ENCODE measurements around the gene SLC44A1. TPM values are rescaled to one million over a fixed set of nuclear protein-coding genes. Genes with fewer than 3 reads are reported as not detected.

SLC44A1 gene
- total RNA-seq, 8 experiments from 2014 or later, result 7.3 to 166 (median 24.9) TPM

GRCh38 chr9:105361873-105362272, 117.4 kb downstream of the SLC44A1 start:
- Histone ChIP-seq H3K4me1 (replicated peaks in 1 of 2) (no peaks in the 10 kb centered on the region), H3K4me3 (no peak overlapping the region), H3K27ac (no peak overlapping the region)
- no peak for ATAC-seq (replicated peaks in 6 of 8)
- 77 to 100% (median 98%) methylated on average over 4 to 9 of the region's 9 CpGs for WGBS, 10 experiments
- in situ Hi-C loops (cut with MboI; ENCODE audit: low pct_unique_long_range_greater_than_20kb in 2 of 9, low sequenced_read_pairs in 9 of 9, unreplicated experiment in 9 of 9), result no loop called here

- Histone ChIP-seq H3K4me1 (replicated peaks in 1 of 2) (no peaks in the 10 kb centered on the region), H3K4me3 (no peak overlapping the region), H3K27ac (no peak overlapping the region)
- in situ Hi-C loops (cut with MboI; ENCODE audit: low pct_unique_long_range_greater_than_20kb in 2 of 9, low sequenced_read_pairs in 9 of 9, unreplicated experiment in 9 of 9), result no loop called here
- WGBS, 10 experiments, result 60 to 100% (median 90%) methylated on average over 1 to 4 of the region's 4 CpGs
- no peak for ATAC-seq (replicated peaks in 6 of 8)
Observed at GRCh38 chr9:105362470-105362869, 118.0 kb downstream of the SLC44A1 start.

- Histone ChIP-seq H3K27ac (no peak overlapping the region), H3K4me3 (no peak overlapping the region), H3K4me1 (replicated peaks in 1 of 2) (no peaks in the 10 kb centered on the region)
- in situ Hi-C loops (cut with MboI; ENCODE audit: low pct_unique_long_range_greater_than_20kb in 2 of 9, low sequenced_read_pairs in 9 of 9, unreplicated experiment in 9 of 9), result no loop called here
- WGBS, 10 experiments, result 92 to 100% (median 100%) methylated on average over 1 to 2 of the region's 2 CpGs; no CpG with 5 or more reads in 2 of the 10 experiments
- no peak for ATAC-seq (replicated peaks in 6 of 8)
Observed at GRCh38 chr9:105363837-105364236, 119.4 kb downstream of the SLC44A1 start.

- H3K4me1 ChIP-seq (replicated peaks in 1 of 2), result no peaks in the 10 kb centered on the region
- ATAC-seq (replicated peaks in 6 of 8), result no peak
- H3K4me3 ChIP-seq, result no peak overlapping the region
- in situ Hi-C loops (cut with MboI; ENCODE audit: low pct_unique_long_range_greater_than_20kb in 2 of 9, low sequenced_read_pairs in 9 of 9, unreplicated experiment in 9 of 9), result no loop called here
- WGBS, 10 experiments, result 60 to 100% (median 96%) methylated on average over 1 to 2 of the region's 3 CpGs; no CpG with 5 or more reads in 2 of the 10 experiments
- no peak overlapping the region for H3K27ac ChIP-seq
Observed at GRCh38 chr9:105369911-105370310, 125.5 kb downstream of the SLC44A1 start.

- no peak for ATAC-seq (replicated peaks in 6 of 8)
- 100% methylated on average over 1 of the region's 1 CpG; no CpG with 5 or more reads in 2 of the 10 experiments for WGBS, 10 experiments
- Histone ChIP-seq H3K4me1 (replicated peaks in 1 of 2) (no peaks in the 10 kb centered on the region), H3K4me3 (no peak overlapping the region), H3K27ac (no peak overlapping the region)
- in situ Hi-C loops (cut with MboI; ENCODE audit: low pct_unique_long_range_greater_than_20kb in 2 of 9, low sequenced_read_pairs in 9 of 9, unreplicated experiment in 9 of 9), result no loop called here
Observed at GRCh38 chr9:105373723-105374122, 129.3 kb downstream of the SLC44A1 start.

- Histone ChIP-seq H3K27ac (no peak overlapping the region), H3K4me3 (no peak overlapping the region), H3K4me1 (replicated peaks in 1 of 2) (no peaks in the 10 kb centered on the region)
- no peak for ATAC-seq (replicated peaks in 6 of 8)
- in situ Hi-C loops (cut with MboI; ENCODE audit: low pct_unique_long_range_greater_than_20kb in 2 of 9, low sequenced_read_pairs in 9 of 9, unreplicated experiment in 9 of 9), result no loop called here
- WGBS, 10 experiments, result 82 to 100% (median 100%) methylated on average over 1 to 4 of the region's 4 CpGs; no CpG with 5 or more reads in 1 of the 10 experiments
Observed at GRCh38 chr9:105375323-105375722, 130.9 kb downstream of the SLC44A1 start.

- WGBS, 10 experiments, result 88 to 100% (median 100%) methylated on average over 1 of the region's 1 CpG; no CpG with 5 or more reads in 4 of the 10 experiments
- no peak for ATAC-seq (replicated peaks in 6 of 8)
- Histone ChIP-seq H3K4me3 (no peak overlapping the region), H3K4me1 (replicated peaks in 1 of 2) (no peaks in the 10 kb centered on the region), H3K27ac (no peak overlapping the region)
- in situ Hi-C loops (cut with MboI; ENCODE audit: low pct_unique_long_range_greater_than_20kb in 2 of 9, low sequenced_read_pairs in 9 of 9, unreplicated experiment in 9 of 9), result no loop called here
Observed at GRCh38 chr9:105376893-105377292, 132.4 kb downstream of the SLC44A1 start.

GRCh38 chr9:105385381-105385985, 141.0 kb downstream of the SLC44A1 start:
- in situ Hi-C loops (cut with MboI; ENCODE audit: low pct_unique_long_range_greater_than_20kb in 2 of 9, low sequenced_read_pairs in 9 of 9, unreplicated experiment in 9 of 9), result no loop called here
- 71 to 100% (median 87%) methylated on average over 1 to 9 of the region's 9 CpGs for WGBS, 10 experiments
- H3K4me3 ChIP-seq, result no peak overlapping the region
- peak in 1 of 8 experiments; percentile 23 for ATAC-seq (replicated peaks in 6 of 8)
- H3K4me1 ChIP-seq (replicated peaks in 1 of 2), result peaks cover 2 to 9% of the 10 kb centered on the region in 2 donors
- H3K27ac ChIP-seq, result no peak overlapping the region

GRCh38 chr9:105389796-105390195, 145.3 kb downstream of the SLC44A1 start:
- WGBS, 10 experiments, result 0 to 93% (median 18%) methylated on average over 1 to 6 of the region's 6 CpGs
- Histone ChIP-seq H3K4me1 (replicated peaks in 1 of 2) (peaks cover 9% of the 10 kb centered on the region in 2 donors), H3K27ac (no peak overlapping the region), H3K4me3 (no peak overlapping the region)
- ATAC-seq (replicated peaks in 6 of 8), result peak in 2 of 8 experiments; percentile 31 to 44
- in situ Hi-C loops (cut with MboI; ENCODE audit: low pct_unique_long_range_greater_than_20kb in 2 of 9, low sequenced_read_pairs in 9 of 9, unreplicated experiment in 9 of 9), result no loop called here

GRCh38 chr9:105390871-105391270, 146.4 kb downstream of the SLC44A1 start:
- in situ Hi-C loops (cut with MboI; ENCODE audit: low pct_unique_long_range_greater_than_20kb in 2 of 9, low sequenced_read_pairs in 9 of 9, unreplicated experiment in 9 of 9), result no loop called here
- ATAC-seq (replicated peaks in 6 of 8), result peak in 2 of 8 experiments; percentile 22 to 37
- Histone ChIP-seq H3K4me3 (no peak overlapping the region), H3K4me1 (replicated peaks in 1 of 2) (peaks cover 9% of the 10 kb centered on the region in 2 donors), H3K27ac (no peak overlapping the region)
- WGBS, 10 experiments, result 0 to 100% (median 92%) methylated on average over 1 to 3 of the region's 3 CpGs

- ATAC-seq (replicated peaks in 6 of 8), result peak in 3 of 8 experiments; percentile 49 to 57 (median 53)
- 0 to 80% (median 36%) methylated on average over 1 of the region's 1 CpG; no CpG with 5 or more reads in 2 of the 10 experiments for WGBS, 10 experiments
- peaks cover 9% of the 10 kb centered on the region in 2 donors for H3K4me1 ChIP-seq (replicated peaks in 1 of 2)
- no peak overlapping the region for H3K27ac ChIP-seq
- in situ Hi-C loops (cut with MboI; ENCODE audit: low pct_unique_long_range_greater_than_20kb in 2 of 9, low sequenced_read_pairs in 9 of 9, unreplicated experiment in 9 of 9), result no loop called here
- no peak overlapping the region for H3K4me3 ChIP-seq
Observed at GRCh38 chr9:105391288-105391687, 146.8 kb downstream of the SLC44A1 start.

GRCh38 chr9:105392531-105392930, 148.1 kb downstream of the SLC44A1 start:
- peak in 2 of 8 experiments; percentile 15 to 24 for ATAC-seq (replicated peaks in 6 of 8)
- Histone ChIP-seq H3K27ac (no peak overlapping the region), H3K4me3 (no peak overlapping the region), H3K4me1 (replicated peaks in 1 of 2) (peaks cover 9% of the 10 kb centered on the region in 2 donors)
- 50 to 100% (median 92%) methylated on average over 1 of the region's 1 CpG; no CpG with 5 or more reads in 1 of the 10 experiments for WGBS, 10 experiments
- in situ Hi-C loops (cut with MboI; ENCODE audit: low pct_unique_long_range_greater_than_20kb in 2 of 9, low sequenced_read_pairs in 9 of 9, unreplicated experiment in 9 of 9), result no loop called here

GRCh38 chr9:105393576-105394344, 149.3 kb downstream of the SLC44A1 start:
- no peak for ATAC-seq (replicated peaks in 6 of 8)
- in situ Hi-C loops (cut with MboI; ENCODE audit: low pct_unique_long_range_greater_than_20kb in 2 of 9, low sequenced_read_pairs in 9 of 9, unreplicated experiment in 9 of 9), result no loop called here
- peaks cover 9% of the 10 kb centered on the region in 2 donors for H3K4me1 ChIP-seq (replicated peaks in 1 of 2)
- no peak overlapping the region for H3K4me3 ChIP-seq
- WGBS, 10 experiments, result 60 to 90% (median 76%) methylated on average over 1 to 4 of the region's 4 CpGs
- no peak overlapping the region for H3K27ac ChIP-seq

Data from motor neuron (in vitro differentiated cells).